ENCODE results near the gene KRT81. TPM values are rescaled to one million over a fixed set of nuclear protein-coding genes. Genes with fewer than 3 reads are reported as not detected.
A peak's percentile ranks its signal among the peaks of the same experiment; 100 is the strongest.

KRT81 gene
- total RNA-seq, 1 experiment from 2014 or later = 0.70 TPM

- ChIA-PET CTCF (interaction anchor here (0.5 to 4.9 kb wide), 20 partner anchors 9 to 1171 kb away, joined by 3 to 45 read pairs (median 3); partner anchors contain the start of gene KRT7), POLR2A (interaction anchor here (0.5 kb wide), 1 partner anchor 116 kb away, joined by 3 read pairs; no protein-coding TSS in a partner anchor)
- H3K36me3 Mint-ChIP-seq = no peaks in the 10 kb centered on the region
- peak overlapping the region; percentile 66 for H3K4me3 Mint-ChIP-seq
- no peak overlapping the region for H3K27ac Mint-ChIP-seq
- peaks cover 43% of the 10 kb centered on the region for H3K4me1 Mint-ChIP-seq
- TF ChIP-seq HMGXB4 (CRISPR knock-in tag; IDR thresholded peaks at IDR 0.05) (0 out of 2 replicates have a peak, but pooled peaks have one; percentile 39), NFE2L1 (CRISPR knock-in tag; IDR thresholded peaks at IDR 0.05) (no peak), MAX (CRISPR knock-in tag; IDR thresholded peaks at IDR 0.05) (peak; percentile 59)
- H3K27me3 Mint-ChIP-seq (ENCODE audit: low read depth) = peaks cover 41% of the 10 kb centered on the region
- DNase-seq (ENCODE audit: low spot score) (peak; percentile 74), ATAC-seq (peak; percentile 80)
- no peaks in the 10 kb centered on the region for H3K9me3 Mint-ChIP-seq
Observed at GRCh38 chr12:52250048-52250990, 41.0 kb downstream of the KRT81 start.

- Mint-ChIP-seq H3K9me3 (no peaks in the 10 kb centered on the region), H3K4me3 (peak overlapping the region; percentile 66), H3K4me1 (peaks cover 43% of the 10 kb centered on the region), H3K36me3 (no peaks in the 10 kb centered on the region), H3K27me3 (ENCODE audit: low read depth) (peaks cover 38% of the 10 kb centered on the region), H3K27ac (no peak overlapping the region)
- ATAC-seq = no peak
- DNase-seq (ENCODE audit: low spot score) = no peak
- POLR2A ChIA-PET = interaction anchor here (0.5 kb wide), 1 partner anchor 115 kb away, joined by 3 read pairs; no protein-coding TSS in a partner anchor
- CTCF ChIA-PET = interaction anchor here (0.8 to 4.9 kb wide), 13 partner anchors 8 to 93 kb away, joined by 3 to 45 read pairs (median 5); no protein-coding TSS in a partner anchor
- TF ChIP-seq STAT6 (CRISPR knock-in tag; conservative IDR thresholded peaks at IDR 0.05; ENCODE audit: low read depth) (no peak), AR (CRISPR knock-in tag; IDR thresholded peaks at IDR 0.05) (no peak), ATF2 (CRISPR knock-in tag; IDR thresholded peaks at IDR 0.05; ENCODE audit: borderline replicate concordance, low read depth) (no peak), HMGXB4 (CRISPR knock-in tag; IDR thresholded peaks at IDR 0.05) (no peak), ZNF512 (CRISPR knock-in tag; IDR thresholded peaks at IDR 0.05; ENCODE audit: borderline replicate concordance) (no peak), CTCF (IDR thresholded peaks at IDR 0.05) (no peak), GTF2I (CRISPR knock-in tag; conservative IDR thresholded peaks at IDR 0.05) (no peak), ETV6 (CRISPR knock-in tag; IDR thresholded peaks at IDR 0.05) (no peak), ZNF416 (CRISPR knock-in tag; IDR thresholded peaks at IDR 0.05) (no peak), ATF1 (CRISPR knock-in tag; IDR thresholded peaks at IDR 0.05) (no peak), ATF3 (CRISPR knock-in tag; conservative IDR thresholded peaks at IDR 0.05) (no peak), OVOL2 (CRISPR knock-in tag; IDR thresholded peaks at IDR 0.05; ENCODE audit: borderline replicate concordance) (no peak), GRHL2 (CRISPR knock-in tag; IDR thresholded peaks at IDR 0.05; ENCODE audit: insufficient replicate concordance, severe bottlenecking) (no peak)
Observed at GRCh38 chr12:52249511-52250047, 41.8 kb downstream of the KRT81 start.

Data from WTC11 (cell line).